Upper lobe of left lung (tissue), 4 donors: Measurements from ENCODE around the gene TXNRD2.

Source experiments
- POLR2A ChIP-seq, 4 donors: fragments of 450-650 bp; IDR thresholded peaks; one replicate each; pipeline ENCODE4 v1.5.1; 2016 to 2017; ENCODE audit warnings: antibody characterized with exemption in 4 of 4, mild to moderate bottlenecking in 2 of 4
- TF ChIP-seq, protein P1 (sequence below), 6 experiments: fragments of 450-650 bp in 4 of 6; fragments of 200-600 bp in 2 of 6; sonication (generic) in 2 of 6; IDR thresholded peaks; one replicate each; pipeline ENCODE4 v1.5.1; 2016 to 2019; ENCODE audit warnings: antibody characterized with exemption in 6 of 6

DNA sequence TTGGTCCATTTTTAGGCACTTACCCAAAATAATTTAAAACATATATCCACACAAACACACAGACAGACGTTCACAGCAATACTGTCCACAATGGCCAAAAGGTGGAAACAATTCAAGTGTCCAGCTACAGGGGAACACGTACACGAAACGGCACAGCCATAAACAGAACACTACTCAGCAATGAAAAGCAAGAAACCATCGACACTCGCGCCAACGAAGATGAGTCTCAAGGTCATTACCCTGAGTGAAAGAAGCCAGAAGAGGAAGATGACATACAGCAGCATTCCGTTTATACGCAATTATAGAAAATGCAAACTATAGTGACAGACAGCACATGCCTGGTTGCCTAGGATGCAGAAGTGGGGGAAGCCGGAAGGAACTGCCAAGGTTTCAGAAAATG, 13.4 kb downstream of the TXNRD2 start:
- TF ChIP-seq, protein P1, sequence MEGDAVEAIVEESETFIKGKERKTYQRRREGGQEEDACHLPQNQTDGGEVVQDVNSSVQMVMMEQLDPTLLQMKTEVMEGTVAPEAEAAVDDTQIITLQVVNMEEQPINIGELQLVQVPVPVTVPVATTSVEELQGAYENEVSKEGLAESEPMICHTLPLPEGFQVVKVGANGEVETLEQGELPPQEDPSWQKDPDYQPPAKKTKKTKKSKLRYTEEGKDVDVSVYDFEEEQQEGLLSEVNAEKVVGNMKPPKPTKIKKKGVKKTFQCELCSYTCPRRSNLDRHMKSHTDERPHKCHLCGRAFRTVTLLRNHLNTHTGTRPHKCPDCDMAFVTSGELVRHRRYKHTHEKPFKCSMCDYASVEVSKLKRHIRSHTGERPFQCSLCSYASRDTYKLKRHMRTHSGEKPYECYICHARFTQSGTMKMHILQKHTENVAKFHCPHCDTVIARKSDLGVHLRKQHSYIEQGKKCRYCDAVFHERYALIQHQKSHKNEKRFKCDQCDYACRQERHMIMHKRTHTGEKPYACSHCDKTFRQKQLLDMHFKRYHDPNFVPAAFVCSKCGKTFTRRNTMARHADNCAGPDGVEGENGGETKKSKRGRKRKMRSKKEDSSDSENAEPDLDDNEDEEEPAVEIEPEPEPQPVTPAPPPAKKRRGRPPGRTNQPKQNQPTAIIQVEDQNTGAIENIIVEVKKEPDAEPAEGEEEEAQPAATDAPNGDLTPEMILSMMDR (IDR thresholded peaks at IDR 0.05) = no peak
- TF ChIP-seq POLR2A (IDR thresholded peaks at IDR 0.05) = no peak
